Stimulated activated CD4-positive, alpha-beta T cell treated with anti-CD3 and anti-CD28 coated beads, TNF-alpha, amount 100 ng/mL, for 48 hours (primary cell): ENCODE data around the gene IL17REL.

Experiments
- DNase-seq, 3 donors: peaks; one replicate each; pipeline ENCODE4 v3.0.0-alpha.2; 2020; ENCODE audit warnings: low read depth in 3 of 3

Gene IL17REL

DNA sequence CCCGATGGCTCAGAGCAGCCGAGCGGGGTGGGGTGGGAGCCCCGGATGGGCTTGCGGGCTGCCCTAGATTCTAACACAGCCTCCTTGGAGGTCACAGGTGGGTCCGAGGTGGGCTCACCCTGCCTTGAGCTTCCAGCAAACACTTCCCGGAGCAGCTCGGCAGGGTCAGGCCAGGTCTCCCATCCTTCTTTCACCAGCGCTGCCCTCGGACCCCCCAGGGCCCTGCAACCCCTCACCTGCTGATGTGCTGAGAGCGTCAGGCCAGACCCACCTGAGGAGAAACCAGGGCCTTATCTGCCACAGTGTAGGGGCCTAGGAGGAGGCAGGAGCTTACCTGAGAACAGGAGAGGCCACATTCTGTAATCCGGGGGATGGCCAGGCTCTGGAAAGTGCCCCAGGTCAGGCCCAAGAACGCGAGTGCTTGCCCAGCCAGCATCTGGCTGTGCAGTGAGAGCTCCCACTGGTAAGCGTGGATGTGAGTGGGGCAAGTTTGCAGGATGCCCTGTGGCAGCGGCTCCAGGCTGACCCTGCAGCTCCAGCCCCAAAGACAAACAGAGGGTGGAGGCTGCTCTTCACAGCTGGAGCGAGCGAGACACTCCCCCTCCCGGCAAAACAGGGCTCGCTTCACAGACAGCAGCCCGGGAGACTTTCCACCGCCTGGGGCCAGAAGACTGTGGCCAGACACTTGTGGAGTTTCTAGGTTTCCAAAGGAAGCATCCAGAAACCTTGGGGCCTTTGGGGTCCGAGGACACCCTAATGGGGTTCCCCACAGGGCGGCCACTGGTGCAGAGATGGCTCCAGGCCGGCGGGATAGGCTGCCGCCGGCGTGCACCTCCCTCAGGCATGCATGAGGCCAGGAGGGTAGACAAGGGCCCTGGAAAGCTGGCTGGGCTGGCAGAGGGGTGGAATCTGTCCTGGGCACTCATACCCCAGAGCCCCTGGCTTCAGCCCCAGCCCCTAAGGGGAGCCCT is at the start of gene IL17REL:
Gene IL17REL (minus strand): TSS at position 555 of the 971 bp plus-strand sequence. CDS start 119 bp downstream, at position 436.
- no peak for DNase-seq

DNA sequence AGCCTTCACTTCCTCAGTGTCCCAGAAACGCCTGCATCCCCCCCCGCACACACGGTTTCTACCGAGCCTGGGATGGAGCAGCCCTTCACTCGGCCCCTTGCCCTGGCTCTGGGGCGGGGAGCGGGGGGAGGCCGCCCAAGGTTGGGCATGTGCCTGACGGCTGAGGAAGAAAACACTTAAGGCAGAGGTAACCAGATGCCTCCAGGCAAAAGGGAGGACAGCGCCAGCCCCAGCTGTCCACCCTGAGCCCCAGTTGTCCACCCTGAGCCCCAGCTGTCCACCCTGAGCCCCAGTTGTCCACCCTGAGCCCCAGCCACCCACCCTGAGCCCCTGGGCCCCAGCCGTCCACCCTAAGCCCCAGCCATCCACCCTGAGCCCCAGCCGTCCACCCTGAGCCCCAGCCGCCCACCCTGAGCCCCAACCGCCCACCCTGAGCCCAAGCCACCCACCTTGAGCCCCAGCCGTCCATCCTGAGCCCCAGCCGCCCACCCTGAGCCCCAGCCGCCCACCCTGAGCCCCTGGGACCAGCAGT is 49.3 kb upstream of the IL17REL start:
- no peak for DNase-seq

DNA sequence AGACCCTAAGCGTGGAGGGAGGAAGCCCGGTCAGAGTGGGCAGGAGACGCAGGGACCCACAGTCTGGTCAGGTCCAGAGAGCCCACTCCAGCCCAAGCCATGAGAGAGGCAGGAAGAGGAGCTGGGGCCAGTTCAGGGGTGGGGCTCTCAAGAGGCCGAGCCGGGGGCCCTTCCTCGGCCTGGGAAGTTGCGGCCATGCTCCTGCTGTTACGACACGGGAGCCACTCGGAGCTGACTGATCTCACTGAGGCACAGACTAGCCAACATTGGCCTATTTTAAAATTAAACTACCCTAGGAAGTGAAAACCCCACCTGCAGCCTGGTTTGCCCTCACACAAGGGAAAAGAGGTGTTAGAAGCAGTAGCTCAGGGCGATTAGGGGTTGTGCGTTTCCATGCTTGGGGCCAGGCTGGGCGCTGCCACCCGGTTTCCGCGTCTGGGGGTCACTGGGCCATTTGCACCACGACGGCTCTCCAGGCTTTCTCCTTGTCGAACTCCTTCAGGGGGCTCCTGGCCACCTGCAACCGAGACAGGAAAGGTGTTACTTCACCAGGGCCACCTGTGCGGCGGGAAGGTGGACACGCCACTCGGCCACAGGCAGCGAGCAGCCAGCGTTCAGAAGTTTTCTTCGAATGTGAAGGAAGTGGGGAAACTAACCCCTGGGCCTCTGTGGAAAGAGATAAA is 48.7 kb upstream of the IL17REL start:
- DNase-seq, result no peak

DNA sequence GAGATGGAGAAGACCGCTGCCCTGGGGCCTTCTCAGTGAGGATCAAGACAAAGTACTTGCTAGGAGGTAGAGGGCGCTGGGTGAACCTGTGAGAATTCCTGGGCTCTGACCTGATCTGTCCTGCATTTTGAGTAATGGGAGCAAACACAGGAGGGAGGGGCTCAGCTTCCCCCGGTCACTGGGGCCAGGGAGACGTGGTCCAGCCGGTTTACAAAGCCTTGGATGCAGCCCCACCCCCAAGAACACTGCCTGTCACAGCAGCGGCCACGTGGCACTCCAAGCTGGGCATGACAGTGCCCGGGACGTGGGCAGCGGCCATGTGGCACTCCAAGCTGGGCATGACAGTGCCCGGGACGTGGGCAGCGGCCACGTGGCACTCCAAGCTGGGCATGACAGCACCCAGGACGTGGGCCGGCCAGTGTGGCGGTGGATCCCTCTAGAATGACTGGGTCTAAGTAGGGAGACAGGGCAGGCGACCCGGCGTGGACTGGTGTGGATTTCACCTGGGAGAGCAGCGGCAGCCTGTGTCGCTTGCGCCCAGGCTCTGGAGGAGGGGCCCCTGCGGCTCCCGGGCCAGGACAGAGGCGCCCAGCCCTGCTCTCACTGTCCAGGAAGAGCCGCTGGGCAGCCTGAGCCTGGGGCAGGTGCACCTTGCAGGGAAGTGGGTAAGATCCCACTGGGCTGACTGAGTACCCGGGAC is 48.0 kb upstream of the IL17REL start:
- DNase-seq, result no peak

DNA sequence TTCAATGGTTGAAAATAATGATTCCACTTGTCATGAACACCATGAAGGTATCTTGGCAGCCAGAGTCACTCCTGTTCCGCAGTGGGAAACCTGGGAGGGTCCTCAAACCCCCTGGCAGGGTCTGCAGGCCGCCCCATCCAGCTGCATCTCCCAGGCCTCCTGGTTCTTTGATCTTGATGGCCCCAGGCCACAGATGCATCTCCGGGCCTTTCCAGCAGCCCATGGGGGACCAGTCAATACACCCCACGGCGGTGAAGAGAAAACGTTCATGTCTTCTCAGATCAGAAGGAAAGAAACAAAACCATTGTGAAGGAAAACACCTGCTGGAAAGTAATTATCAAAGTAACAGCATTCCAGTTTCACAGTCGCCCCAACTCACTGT is 47.3 kb upstream of the IL17REL start:
- DNase-seq, result no peak

- no peak for DNase-seq
Measured at GRCh38 chr22:50058906-50059880, 46.6 kb upstream of the IL17REL start.

- no peak for DNase-seq
Measured at GRCh38 chr22:50058061-50058905, 45.7 kb upstream of the IL17REL start, which contains the start of gene TTLL8. Gene TTLL8 (minus strand): TSS chr22:50058298.

GRCh38 chr22:50057278-50058060 is 44.9 kb upstream of the IL17REL start:
- no peak for DNase-seq

- no peak for DNase-seq
Measured at GRCh38 chr22:50056214-50056972, 43.8 kb upstream of the IL17REL start.

DNA sequence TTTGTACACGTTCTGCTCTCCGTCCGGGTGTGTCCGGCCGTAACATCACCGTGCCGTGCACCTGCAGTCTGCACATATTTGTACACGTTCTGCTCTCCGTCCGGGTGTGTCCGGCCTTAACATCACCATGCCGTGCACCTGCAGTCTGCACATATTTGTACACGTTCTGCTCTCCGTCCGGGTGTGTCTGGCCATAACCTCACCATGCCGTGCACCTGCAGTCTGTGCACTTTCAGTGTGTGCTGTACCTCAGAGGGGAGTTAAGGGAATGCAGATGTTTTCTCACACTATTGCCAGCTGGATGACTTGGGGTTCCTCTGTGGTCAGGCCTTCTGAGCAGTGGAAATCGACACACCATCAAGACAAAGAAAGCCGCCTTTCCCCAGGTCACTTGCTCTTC is 41.3 kb upstream of the IL17REL start:
- DNase-seq, result no peak

- no peak for DNase-seq
Measured at GRCh38 chr22:50051930-50052329, 39.4 kb upstream of the IL17REL start.

GRCh38 chr22:50049299-50050195 is 37.0 kb upstream of the IL17REL start:
- no peak for DNase-seq

- no peak for DNase-seq
Measured at GRCh38 chr22:50048836-50049235, 36.3 kb upstream of the IL17REL start.

GRCh38 chr22:50048061-50048765 is 35.6 kb upstream of the IL17REL start:
- no peak for DNase-seq

GRCh38 chr22:50047346-50047745 is 34.8 kb upstream of the IL17REL start:
- DNase-seq, result no peak

DNA sequence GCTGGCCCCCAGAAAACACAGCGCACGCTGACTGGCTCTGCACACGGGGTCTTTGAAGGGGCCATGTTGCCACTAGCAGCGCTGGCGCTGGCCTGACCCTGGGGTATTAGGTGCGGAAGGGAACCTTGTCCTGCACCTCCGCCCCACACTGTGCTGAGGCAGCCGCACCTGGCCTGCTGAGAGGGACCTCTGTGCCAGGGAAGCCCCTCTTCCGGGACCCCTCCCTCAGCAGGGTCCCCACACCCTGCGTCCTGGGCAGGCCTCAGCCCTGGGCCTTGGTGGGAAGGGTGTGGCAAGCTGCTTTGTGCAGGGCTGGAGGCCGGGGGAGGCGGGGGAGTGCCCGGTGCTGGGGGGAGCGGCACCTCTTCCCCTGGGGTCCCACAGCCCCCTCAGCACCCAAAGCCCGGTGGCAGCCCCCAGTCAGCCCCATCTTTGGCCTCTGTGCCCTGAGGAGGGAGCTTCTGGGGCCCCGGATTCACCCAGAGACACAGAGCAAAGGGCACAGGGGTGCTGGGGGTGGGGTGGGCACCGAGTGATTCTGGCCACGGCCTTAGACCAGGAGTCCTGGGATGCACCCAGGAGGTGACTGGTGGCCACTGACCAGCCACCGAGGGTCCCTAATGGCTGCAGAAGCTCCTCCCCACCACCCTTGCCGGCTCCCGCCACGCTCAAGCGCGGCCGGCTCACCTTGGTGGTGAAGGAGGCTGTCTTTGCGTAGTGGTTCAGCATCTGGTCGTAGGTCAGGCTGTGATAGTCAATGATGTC is 34.1 kb upstream of the IL17REL start:
- DNase-seq, result no peak
